Fibroblast of mammary gland (primary cell): Measurements from ENCODE around the gene MAPK14.
"Not testable (repeated sequence)": the region's sequence is repeated elsewhere in the genome, so short reads cannot be mapped to it uniquely, and the experiment has no call there.

Experiments used
- DNase-seq: peaks from one replicate; pipeline ENCODE4 v3.0.0-alpha.2; 2010; ENCODE audit warnings: low read depth
- H3K4me3 ChIP-seq: 2 replicates; pipeline ENCODE4 v1.5.1; 2011; ENCODE audit warnings: low read depth, mild to moderate bottlenecking, low read length, moderate library complexity; ENCODE audit not compliant: control insufficient read depth
- TF ChIP-seq, protein P1 (sequence below): conservative IDR thresholded peaks from 2 replicates; pipeline ENCODE4 v1.5.1; 2011; ENCODE audit warnings: low read depth, low read length, inconsistent platforms; ENCODE audit not compliant: control insufficient read depth, insufficient read depth

MAPK14 gene

DNA sequence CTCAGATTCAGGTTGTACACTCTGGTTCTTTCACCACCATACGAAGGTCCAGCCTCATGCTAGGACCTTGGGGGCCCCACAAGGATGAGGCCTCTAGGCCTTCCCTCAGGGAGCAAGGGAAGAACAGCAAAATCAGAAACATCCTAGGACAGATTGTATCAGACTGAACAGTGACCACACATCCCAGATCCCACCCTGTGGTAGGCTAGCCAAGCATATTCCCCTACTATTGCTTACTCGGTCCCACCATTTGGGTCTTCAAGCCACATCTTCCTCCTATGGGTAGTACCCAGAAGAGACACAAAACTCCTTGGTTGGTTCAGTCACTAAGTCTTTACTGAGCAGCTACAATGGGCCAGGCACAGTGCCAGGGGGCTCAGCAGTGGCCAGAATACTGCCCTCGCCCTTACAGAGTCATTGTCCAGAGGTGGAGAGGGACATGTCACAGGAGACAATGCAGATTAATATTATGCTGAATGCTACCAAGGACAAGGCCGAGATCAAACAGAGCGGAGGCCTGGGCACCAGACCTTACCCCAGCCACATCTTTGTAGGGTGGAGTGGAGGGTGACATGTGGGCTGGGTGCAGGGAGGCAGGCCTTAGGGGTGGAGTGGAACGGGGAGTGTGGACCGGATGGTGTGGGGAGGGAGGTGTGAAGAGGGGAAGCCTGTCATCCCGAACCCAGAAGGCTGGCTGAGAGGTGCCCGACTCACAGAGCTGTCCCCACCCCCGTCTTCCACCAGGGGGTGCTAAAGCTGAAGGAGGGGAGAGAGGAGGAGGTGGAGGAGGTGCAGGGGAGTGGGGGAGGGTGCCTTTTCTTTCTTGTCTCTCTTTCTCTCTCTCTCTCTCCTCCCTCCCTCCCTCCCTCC is 95.9 kb downstream of the MAPK14 start:
- TF ChIP-seq, protein P1, sequence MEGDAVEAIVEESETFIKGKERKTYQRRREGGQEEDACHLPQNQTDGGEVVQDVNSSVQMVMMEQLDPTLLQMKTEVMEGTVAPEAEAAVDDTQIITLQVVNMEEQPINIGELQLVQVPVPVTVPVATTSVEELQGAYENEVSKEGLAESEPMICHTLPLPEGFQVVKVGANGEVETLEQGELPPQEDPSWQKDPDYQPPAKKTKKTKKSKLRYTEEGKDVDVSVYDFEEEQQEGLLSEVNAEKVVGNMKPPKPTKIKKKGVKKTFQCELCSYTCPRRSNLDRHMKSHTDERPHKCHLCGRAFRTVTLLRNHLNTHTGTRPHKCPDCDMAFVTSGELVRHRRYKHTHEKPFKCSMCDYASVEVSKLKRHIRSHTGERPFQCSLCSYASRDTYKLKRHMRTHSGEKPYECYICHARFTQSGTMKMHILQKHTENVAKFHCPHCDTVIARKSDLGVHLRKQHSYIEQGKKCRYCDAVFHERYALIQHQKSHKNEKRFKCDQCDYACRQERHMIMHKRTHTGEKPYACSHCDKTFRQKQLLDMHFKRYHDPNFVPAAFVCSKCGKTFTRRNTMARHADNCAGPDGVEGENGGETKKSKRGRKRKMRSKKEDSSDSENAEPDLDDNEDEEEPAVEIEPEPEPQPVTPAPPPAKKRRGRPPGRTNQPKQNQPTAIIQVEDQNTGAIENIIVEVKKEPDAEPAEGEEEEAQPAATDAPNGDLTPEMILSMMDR, result peak; percentile 88
- DNase-seq, result peak; percentile 80
- H3K4me3 ChIP-seq, result no peak overlapping the region

DNA sequence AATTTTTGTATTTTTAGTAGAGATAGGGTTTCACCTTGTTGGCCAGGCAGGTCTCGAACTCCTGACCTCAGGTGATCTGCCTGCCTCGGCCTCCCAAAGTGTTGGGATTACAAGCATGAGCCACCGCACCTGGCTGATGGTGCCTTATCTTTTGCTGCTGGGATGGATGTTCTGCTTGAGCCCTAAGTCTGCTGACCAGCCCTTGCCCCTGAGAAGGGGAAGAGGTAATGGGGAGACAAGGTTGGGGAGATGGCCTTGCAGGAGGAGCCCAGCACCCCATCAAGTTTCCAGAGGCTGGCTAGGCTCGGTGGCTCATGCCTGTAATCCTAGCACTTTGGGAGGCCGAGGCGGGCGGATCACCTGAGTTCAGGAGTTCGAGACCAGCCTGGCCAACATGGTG is 96.7 kb downstream of the MAPK14 start:
- H3K4me3 ChIP-seq, result not testable (repeated sequence)

DNA sequence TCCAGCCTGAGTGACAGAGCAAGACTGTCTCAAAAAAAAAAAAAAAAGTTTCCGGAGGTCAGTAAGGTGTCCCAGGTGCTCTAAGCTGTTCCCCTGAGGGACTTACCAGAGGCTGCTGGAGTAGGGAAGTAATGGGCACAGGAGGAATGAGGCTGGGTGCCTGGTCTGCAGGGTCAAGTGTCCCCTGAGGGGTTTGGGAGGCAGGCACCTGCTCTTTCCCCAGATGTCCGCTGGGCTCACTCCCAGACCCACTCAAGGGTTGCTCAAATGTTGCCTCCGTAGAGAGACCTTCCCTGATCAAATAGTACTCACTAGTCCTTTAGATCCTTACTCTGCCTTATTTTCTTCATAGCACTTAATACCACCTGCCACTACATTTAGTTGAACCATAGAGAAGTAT is 97.3 kb downstream of the MAPK14 start:
- TF ChIP-seq, protein P1, result no peak

More for the DNA sequence above, 96.7 kb downstream of the MAPK14 start:
- not testable (repeated sequence) for DNase-seq

DNA sequence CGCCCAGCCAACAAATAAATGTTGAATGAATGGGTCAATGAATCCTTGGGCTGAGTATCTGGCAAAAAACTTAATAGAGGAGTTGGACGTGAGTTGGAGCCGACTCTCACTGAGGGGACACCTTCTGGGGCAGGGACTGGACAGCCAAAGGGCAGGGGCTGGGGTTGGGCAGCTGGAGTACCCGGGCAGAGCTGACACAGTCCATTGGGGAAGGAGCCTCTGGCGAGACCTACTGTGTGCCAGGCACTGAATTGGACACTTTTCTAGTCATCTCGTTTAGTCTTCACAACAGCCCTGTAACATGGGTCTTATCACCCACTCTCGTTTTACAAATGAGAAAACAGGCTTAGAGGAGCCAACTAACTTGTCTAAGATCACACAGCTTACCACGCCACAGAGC is 98.0 kb downstream of the MAPK14 start:
- TF ChIP-seq, protein P1, result no peak
- H3K4me3 ChIP-seq, result no peak overlapping the region
- no peak for DNase-seq

More for the DNA sequence above, 97.3 kb downstream of the MAPK14 start:
- no peak overlapping the region for H3K4me3 ChIP-seq
- DNase-seq, result no peak

DNA sequence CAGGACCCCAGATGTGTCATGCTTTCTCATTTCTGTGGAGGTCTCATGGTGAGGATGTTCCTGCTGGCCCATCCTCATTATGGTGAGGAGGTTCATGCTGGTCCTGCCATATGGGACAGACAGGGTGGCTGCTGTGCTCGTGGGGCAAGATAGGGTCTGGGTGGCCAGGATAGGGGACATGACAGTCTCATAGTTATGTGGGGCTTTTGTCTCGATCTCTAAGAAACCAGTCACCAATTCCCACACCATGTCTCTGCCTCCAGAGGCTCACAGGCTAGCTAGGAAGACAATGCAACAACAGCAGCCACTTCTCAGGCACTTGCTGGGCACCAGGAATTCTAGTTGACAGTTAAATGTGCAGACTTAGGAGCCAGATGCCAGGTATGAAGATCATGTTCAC is 98.5 kb downstream of the MAPK14 start:
- H3K4me3 ChIP-seq, result no peak overlapping the region
- TF ChIP-seq, protein P1, result no peak
- DNase-seq, result no peak

DNA sequence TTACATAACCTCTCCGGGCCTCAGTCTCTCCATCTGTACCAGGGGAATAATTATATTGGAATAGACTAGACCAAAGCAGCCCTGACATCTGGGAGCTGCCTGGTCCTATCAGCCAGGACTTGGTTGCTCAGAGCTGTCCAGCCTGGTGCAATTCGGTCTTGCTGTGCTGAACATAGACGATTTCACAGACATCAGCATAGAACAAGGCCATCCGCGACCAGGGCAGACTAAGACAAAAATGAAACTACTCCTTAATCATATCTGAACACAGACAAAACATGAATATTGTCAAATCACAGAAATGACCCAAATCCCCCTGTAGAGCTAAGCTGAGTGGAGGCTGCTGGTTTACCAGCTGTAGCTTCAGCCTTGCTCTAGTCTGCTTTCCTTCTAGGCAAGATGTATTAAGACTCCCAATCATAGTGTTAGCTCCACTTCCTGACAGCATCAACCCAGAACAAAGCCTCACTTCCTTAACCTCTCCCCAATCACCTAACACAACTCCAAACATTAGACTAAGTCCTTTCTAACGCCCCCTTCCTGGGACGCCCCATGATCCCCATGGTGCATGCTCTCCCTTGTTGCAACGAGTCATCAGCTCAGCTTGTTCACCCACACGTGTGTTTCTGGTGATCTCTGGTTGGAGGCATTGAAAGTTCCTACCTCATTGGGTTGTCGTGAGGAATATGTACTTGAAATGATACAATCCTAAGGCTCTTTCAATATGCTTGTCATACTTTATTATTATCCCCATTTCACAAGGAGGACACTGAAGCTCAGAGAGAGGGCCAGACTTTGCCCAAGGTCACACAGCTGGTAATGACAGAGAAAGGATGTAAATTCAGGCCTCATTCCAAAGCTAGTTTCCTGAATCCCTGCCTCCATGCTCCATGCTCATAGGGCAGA is 99.2 kb downstream of the MAPK14 start:
- H3K4me3 ChIP-seq, result no peak overlapping the region
- TF ChIP-seq, protein P1, result no peak
- peak; percentile 76 for DNase-seq
